Activated T-cell treated with anti-CD3 and anti-CD28 coated beads, Interleukin-2, amount 50 U/mL, for 24 hours (primary cell): ENCODE results near the gene PLAU.
"Not testable (repeated sequence)": the region's sequence is repeated elsewhere in the genome, so short reads cannot be mapped to it uniquely, and the experiment has no call there.

Experiments
- DNase-seq: peaks from one replicate; pipeline ENCODE4 v3.0.0-alpha.2; 2020
- H3K27ac Mint-ChIP-seq: 2 replicates; pipeline ENCODE4 v1.8.0; 2020; ENCODE audit warnings: mild to moderate bottlenecking, mixed read lengths
- H3K27me3 Mint-ChIP-seq: 2 replicates; pipeline ENCODE4 v1.8.0; 2020; ENCODE audit warnings: mixed read lengths
- H3K36me3 Mint-ChIP-seq: 2 replicates; pipeline ENCODE4 v1.8.0; 2020; ENCODE audit warnings: low read depth, mixed read lengths
- H3K4me1 Mint-ChIP-seq: 2 replicates; pipeline ENCODE4 v1.8.0; 2020; ENCODE audit warnings: low read depth, mixed read lengths
- H3K4me3 Mint-ChIP-seq: 2 replicates; pipeline ENCODE4 v1.8.0; 2020; ENCODE audit warnings: mild to moderate bottlenecking, moderate library complexity, mixed read lengths
- H3K9me3 Mint-ChIP-seq: 2 replicates; pipeline ENCODE4 v1.8.0; 2020; ENCODE audit warnings: mixed read lengths

The PLAU gene

DNA sequence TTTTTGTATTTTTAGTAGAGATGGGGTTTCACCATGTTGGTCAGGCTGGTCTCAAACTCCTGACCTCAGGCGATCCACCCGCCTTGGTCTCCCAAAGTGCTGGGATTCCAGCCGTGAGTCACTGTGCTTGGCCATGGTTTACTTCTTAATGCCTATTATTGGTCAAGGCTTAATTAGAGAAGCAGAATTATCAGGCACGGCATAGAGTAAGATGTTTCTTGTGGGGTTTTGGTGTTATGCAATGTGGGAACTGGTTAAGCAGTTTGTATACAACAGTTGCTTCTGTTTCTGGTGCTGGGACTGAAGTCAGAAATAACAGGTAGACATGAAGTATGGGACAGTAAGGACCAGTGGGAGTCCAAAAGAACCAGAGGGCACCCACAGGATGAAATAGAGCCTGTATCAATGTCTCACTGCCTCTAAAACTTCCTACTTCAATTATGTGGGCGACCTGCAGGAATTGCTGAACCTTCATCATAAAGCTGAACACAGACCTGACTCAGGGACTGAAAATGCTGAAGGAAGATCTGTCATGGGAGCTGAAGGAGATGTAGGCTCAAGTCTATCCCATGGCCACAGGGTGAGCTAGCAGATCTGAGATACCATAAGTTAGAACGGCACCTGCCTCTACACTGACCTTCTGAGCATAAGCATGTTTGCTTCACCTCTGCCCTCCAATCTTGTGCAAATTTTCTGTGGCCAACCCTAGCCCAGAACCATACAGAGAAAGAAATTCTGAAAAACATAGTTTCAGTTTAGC lies 48.7 kb downstream of the PLAU start:
- Mint-ChIP-seq H3K9me3 (no peaks in the 10 kb centered on the region), H3K36me3 (no peaks in the 10 kb centered on the region), H3K4me3 (no peak overlapping the region), H3K27ac (no peak overlapping the region), H3K27me3 (no peaks in the 10 kb centered on the region), H3K4me1 (peaks cover 42% of the 10 kb centered on the region)
- DNase-seq, result peak; percentile 16

DNA sequence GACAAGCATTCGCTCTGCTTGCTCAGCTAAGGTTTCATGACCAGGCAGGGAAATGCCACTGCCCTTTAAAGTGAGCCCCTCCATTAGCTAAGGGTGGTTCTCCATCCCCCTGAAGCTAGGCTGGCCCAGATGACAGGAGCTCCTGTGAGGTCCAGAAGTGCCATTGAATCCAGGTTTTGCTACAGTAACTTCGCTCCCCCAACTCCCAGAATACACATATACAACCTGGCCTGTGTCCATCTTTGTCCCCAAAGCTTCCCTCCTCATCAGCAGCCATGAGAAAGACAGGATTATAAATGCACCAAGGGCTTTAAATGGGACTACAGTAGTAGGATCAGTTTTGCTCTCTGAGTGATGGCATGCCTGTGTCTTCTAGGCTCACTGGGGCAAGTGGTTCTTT lies 51.5 kb downstream of the PLAU start:
- peak; percentile 15 for DNase-seq
- Mint-ChIP-seq H3K36me3 (no peaks in the 10 kb centered on the region), H3K27me3 (no peaks in the 10 kb centered on the region), H3K4me3 (no peak overlapping the region), H3K9me3 (no peaks in the 10 kb centered on the region), H3K27ac (no peak overlapping the region), H3K4me1 (peaks cover 20% of the 10 kb centered on the region)

DNA sequence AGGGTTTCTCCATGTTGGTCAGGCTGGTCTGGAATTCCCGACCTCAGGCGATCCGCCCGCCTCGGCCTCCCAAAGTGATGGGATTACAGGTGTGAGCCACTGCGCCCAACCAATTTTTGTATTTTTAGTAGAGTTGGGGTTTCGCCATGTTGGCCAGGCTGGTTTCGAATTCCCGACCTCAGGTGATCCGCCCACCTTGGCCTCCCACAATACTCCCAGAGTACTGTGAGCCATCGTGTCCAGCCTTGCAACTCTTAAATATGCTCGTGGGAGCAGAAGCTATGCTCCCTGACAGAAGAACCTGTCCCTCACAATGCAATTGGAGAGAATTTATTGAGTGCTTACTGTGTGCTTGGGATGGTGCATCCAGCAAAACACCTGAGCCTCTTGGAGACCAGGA lies 52.6 kb downstream of the PLAU start:
- H3K27me3 Mint-ChIP-seq, H3K4me3 Mint-ChIP-seq, DNase-seq, H3K9me3 Mint-ChIP-seq, H3K36me3 Mint-ChIP-seq, H3K27ac Mint-ChIP-seq: not testable (repeated sequence)
- peaks cover 19% of the 10 kb centered on the region for H3K4me1 Mint-ChIP-seq

DNA sequence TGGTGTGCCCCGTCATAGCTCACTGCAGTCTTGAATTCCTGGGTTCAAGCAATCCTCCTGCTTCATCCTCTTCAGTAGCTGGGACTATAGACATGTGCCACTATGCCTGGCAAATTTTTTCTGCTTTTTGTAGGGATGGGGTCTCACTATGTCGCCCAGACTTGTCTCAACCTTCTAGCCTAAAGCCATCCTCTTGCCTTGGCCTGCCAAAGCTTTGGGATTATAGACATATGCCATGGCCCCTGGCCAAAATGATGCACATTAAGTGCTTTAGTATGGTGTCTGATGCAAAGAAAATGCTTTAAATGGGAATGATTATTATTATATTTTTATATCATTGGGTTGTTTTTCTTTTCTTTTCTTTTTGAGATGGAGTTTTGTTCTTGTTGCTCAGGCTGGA lies 53.8 kb downstream of the PLAU start:
- Mint-ChIP-seq H3K4me3 (no peak overlapping the region), H3K27me3 (no peaks in the 10 kb centered on the region), H3K27ac (no peak overlapping the region), H3K36me3 (no peaks in the 10 kb centered on the region), H3K9me3 (no peaks in the 10 kb centered on the region), H3K4me1 (peaks cover 14% of the 10 kb centered on the region)
- no peak for DNase-seq

DNA sequence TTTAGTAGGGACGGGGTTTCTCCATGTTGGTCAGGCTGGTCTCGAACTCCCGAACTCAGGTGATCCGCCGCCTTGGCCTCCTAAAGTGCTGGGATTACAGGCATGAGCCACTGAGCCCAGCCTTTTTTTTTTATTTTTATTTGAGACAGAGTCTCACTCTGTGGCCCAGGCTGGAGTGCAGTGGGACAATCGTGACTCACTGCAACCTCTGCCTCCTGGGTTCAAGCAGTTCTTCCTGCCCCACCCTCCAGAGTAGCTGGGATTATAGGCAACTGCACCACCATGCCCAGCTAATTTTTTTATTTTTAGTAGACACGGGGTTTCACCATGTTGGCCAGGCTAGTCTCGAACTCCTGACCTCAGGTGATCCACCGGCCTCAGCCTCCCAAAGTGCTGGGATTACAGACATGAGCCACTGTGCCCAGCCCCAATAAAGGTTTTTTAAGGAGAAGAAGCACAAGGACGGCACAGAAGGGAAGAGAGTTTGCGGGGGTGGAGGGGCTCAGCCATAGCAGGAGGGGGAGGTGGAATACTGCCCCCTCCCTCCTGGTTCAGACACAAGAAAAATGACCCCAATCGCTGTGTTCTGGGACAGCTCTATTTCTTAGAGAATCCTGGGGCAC lies 54.4 kb downstream of the PLAU start:
- H3K9me3 Mint-ChIP-seq, H3K36me3 Mint-ChIP-seq, H3K27me3 Mint-ChIP-seq, DNase-seq, H3K4me3 Mint-ChIP-seq, H3K27ac Mint-ChIP-seq, H3K4me1 Mint-ChIP-seq: not testable (repeated sequence)

DNA sequence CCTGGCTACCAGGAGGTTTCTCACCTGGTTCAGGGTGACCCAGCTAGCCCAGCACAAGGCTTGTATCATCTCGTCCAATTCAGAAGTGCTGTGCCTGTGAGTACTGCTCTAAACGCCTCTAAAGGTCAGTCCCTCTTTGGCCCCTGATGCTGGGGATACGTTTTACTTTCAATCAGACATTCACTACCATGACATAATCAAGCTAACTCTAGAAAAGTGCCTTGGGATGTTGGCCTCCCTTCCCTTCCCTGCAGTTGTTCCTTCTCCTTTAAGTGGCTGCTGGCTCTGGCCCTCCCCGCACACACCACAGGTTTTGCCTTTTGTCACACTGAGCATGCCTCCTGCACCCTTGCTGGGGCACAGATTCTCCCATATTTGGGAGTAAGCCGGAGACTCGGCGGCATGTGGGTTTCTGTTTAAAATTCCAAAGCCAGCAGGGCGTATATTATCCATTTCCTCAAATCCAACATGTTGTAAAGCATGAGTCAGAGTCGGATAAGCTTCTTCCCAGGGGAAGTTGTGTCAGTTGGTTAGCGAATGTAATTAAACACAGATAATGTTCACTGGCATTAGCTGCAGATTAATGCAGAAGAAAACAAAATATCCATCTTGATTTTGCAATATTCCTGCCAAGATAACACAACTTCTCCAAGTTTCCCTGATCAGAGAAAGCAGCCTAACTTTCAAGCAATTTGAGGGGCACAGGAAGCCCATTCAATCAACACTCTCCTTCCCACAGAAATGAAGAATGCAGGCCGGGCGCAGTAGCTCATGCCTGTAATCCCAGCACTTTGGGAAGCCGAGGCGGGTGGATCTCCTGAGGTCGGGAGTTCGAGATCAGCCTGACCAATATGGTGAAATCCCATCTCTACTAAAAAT lies 55.2 kb downstream of the PLAU start:
- Mint-ChIP-seq H3K27me3 (no peaks in the 10 kb centered on the region), H3K4me1 (peaks cover 6% of the 10 kb centered on the region), H3K36me3 (no peaks in the 10 kb centered on the region), H3K27ac (no peak overlapping the region), H3K9me3 (no peaks in the 10 kb centered on the region), H3K4me3 (no peak overlapping the region)
- DNase-seq, result no peak

DNA sequence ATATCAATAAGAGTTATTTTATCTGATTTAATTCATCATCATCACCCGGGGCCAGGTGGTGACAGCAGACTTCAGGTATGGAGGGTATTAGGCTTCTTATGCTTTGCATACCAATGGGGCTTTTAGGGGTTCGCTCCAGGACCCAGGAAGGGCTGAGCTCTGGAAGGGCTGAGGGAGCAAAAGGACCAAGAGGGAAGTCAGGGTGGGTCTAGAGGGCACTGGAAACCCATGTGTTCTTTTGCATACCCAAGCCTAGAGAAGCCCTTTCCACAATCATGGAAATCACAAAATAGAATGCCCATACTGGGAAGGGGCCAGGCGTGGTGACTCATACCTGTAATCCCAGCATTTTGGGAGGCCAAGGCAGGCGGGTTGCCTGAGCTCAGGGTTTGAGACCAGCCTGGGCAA lies 56.1 kb downstream of the PLAU start:
- Mint-ChIP-seq H3K4me1 (peaks cover 6% of the 10 kb centered on the region), H3K4me3 (no peak overlapping the region), H3K9me3 (no peaks in the 10 kb centered on the region), H3K36me3 (no peaks in the 10 kb centered on the region), H3K27ac (no peak overlapping the region), H3K27me3 (no peaks in the 10 kb centered on the region)
- DNase-seq, result no peak
